Liver (tissue), 9 donors: ENCODE results near the gene PIK3R5. TPM values are rescaled to one million over a fixed set of nuclear protein-coding genes. Genes with fewer than 3 reads are reported as not detected.

Experiments
- DNase-seq: peaks from one replicate; pipeline ENCODE4 v3.0.0-alpha.2; 2017; ENCODE audit warnings: low spot score
- H3K27ac ChIP-seq, 2 donors: one replicate each; pipeline ENCODE4 v1.7.0; 2013; ENCODE audit warnings: inconsistent platforms in 2 of 2, low read length in 2 of 2, control low read depth in 1 of 2, low read depth in 1 of 2, mild to moderate bottlenecking in 1 of 2
- H3K27me3 ChIP-seq, 4 donors: one replicate each; pipeline versions ENCODE4 v1.6.1 to v1.7.0; 2013; ENCODE audit warnings: low read length in 3 of 4, inconsistent platforms in 1 of 4, mild to moderate bottlenecking in 1 of 4, moderate library complexity in 1 of 4; ENCODE audit not compliant: control insufficient read depth in 4 of 4, insufficient read depth in 4 of 4
- H3K36me3 ChIP-seq, 4 donors: one replicate each; pipeline versions ENCODE4 v1.6.1 to v1.7.0; 2013; ENCODE audit warnings: low read length in 3 of 4, mild to moderate bottlenecking in 3 of 4, low read depth in 1 of 4, moderate library complexity in 1 of 4; ENCODE audit not compliant: control insufficient read depth in 4 of 4, insufficient read depth in 3 of 4
- H3K4me1 ChIP-seq, 4 donors: one replicate each; pipeline versions ENCODE4 v1.6.1 to v1.7.0; 2013; ENCODE audit warnings: low read length in 3 of 4, mild to moderate bottlenecking in 3 of 4, moderate library complexity in 1 of 4; ENCODE audit not compliant: control insufficient read depth in 4 of 4, insufficient read depth in 4 of 4
- H3K4me3 ChIP-seq, 3 donors: one replicate each; pipeline versions ENCODE4 v1.6.1 to v1.7.0; 2013; ENCODE audit warnings: low read length in 3 of 3, control low read depth in 1 of 3, low read depth in 1 of 3, mild to moderate bottlenecking in 1 of 3
- H3K9ac ChIP-seq, 2 donors: one replicate each; pipeline ENCODE4 v1.7.0; 2013; ENCODE audit warnings: low read length in 2 of 2, mild to moderate bottlenecking in 2 of 2, moderate library complexity in 2 of 2, control low read depth in 1 of 2, low read depth in 1 of 2
- H3K9me3 ChIP-seq, 4 donors: one replicate each; pipeline versions ENCODE4 v1.6.1 to v1.7.0; 2013; ENCODE audit warnings: low read length in 3 of 4; ENCODE audit not compliant: control insufficient read depth in 4 of 4
- ATF3 ChIP-seq: IDR thresholded peaks from 2 replicates; pipeline ENCODE4 v1.6.1; 2016; ENCODE audit warnings: antibody characterized with exemption
- CTCF ChIP-seq: fragments of 150-350 bp; IDR thresholded peaks from 2 replicates; pipeline ENCODE4 v1.5.1; 2017; ENCODE audit warnings: improper control_type of control experiment, low read depth, low read length; ENCODE audit not compliant: missing input control
- FOXA1 ChIP-seq: IDR thresholded peaks from 2 replicates; pipeline ENCODE4 v1.6.1; 2016; ENCODE audit warnings: antibody characterized with exemption
- FOXA2 ChIP-seq: IDR thresholded peaks from 2 replicates; pipeline ENCODE4 v1.6.1; 2016; ENCODE audit warnings: antibody characterized with exemption
- HNF4A ChIP-seq, 2 donors: conservative IDR thresholded peaks; 2 replicates each; pipeline ENCODE4 v1.6.1; 2016; ENCODE audit warnings: antibody characterized with exemption in 2 of 2, mild to moderate bottlenecking in 2 of 2
- HNF4G ChIP-seq: IDR thresholded peaks from 2 replicates; pipeline ENCODE4 v1.6.1; 2016; ENCODE audit warnings: antibody characterized with exemption
- JUND ChIP-seq, 2 donors: IDR thresholded peaks; 2 replicates each; pipeline ENCODE4 v1.6.1; 2016; ENCODE audit warnings: antibody characterized with exemption in 2 of 2
- MAX ChIP-seq: IDR thresholded peaks from 2 replicates; pipeline ENCODE4 v1.6.1; 2016; ENCODE audit warnings: antibody characterized with exemption
- NR2F2 ChIP-seq: IDR thresholded peaks from 2 replicates; pipeline ENCODE4 v1.6.1; 2016; ENCODE audit warnings: antibody characterized with exemption
- RAD21 ChIP-seq, 2 donors: IDR thresholded peaks; 2 replicates each; pipeline ENCODE4 v1.6.1; 2016; ENCODE audit warnings: antibody characterized with exemption in 2 of 2, mild to moderate bottlenecking in 2 of 2
- REST ChIP-seq: IDR thresholded peaks from 2 replicates; pipeline ENCODE4 v1.6.1; 2016; ENCODE audit warnings: antibody characterized with exemption, mild to moderate bottlenecking
- RXRA ChIP-seq, 2 donors: IDR thresholded peaks; 2 replicates each; pipeline ENCODE4 v1.6.1; 2017 to 2018; ENCODE audit warnings: antibody characterized with exemption in 2 of 2, mild to moderate bottlenecking in 1 of 2
- SP1 ChIP-seq: IDR thresholded peaks from 2 replicates; pipeline ENCODE4 v1.6.1; 2018; ENCODE audit warnings: antibody characterized with exemption, mild to moderate bottlenecking
- TAF1 ChIP-seq: conservative IDR thresholded peaks from 2 replicates; pipeline ENCODE4 v1.6.1; 2016; ENCODE audit warnings: antibody characterized with exemption, mild to moderate bottlenecking
- YY1 ChIP-seq: IDR thresholded peaks from 2 replicates; pipeline ENCODE4 v1.6.1; 2016; ENCODE audit warnings: antibody characterized with exemption, mild to moderate bottlenecking
- ZBTB33 ChIP-seq: IDR thresholded peaks from 2 replicates; pipeline ENCODE4 v1.6.1; 2016; ENCODE audit warnings: antibody characterized with exemption
- WGBS: extraction: QIAGEN DNeasy Blood & Tissue Kit; methylation state at CpG from one replicate; pipeline ENCODE4 v1.1.7; 2013; 5-methylcytosine and 5-hydroxymethylcytosine counted together
- polyA plus RNA-seq, 2 donors: library from polyadenylated mRNA; stranded (reverse) in 1 of 2; unstranded in 1 of 2; fragments of 200-250 nt in 1 of 2; fragments of >200 nt in 1 of 2; fragmentation: Nextera tagmentation in 1 of 2; extraction: Ambion mirVana in 1 of 2; gene quantifications; one replicate each; pipeline versions ENCODE4 v1.2.1 to v1.2.3, GENCODE V29; 2013 to 2015
- total RNA-seq, 2 donors: library from RNA; depleted of rRNA; stranded (reverse); fragments of >200 nt; gene quantifications; one replicate each; pipeline ENCODE4 v1.2.3, GENCODE V29; 2014
- donor health status: healthy.
- donor health status: healthy.
- donor health status: healthy.
- donor health status: healthy.
- donor health status: healthy.

Gene PIK3R5
- total and polyA plus RNA-seq, 4 donors = 0.93 to 7.8 (median 2.6) TPM

- Histone ChIP-seq H3K36me3 (no peaks in the 10 kb centered on the region), H3K9me3 (no peaks in the 10 kb centered on the region), H3K9ac (no peak overlapping the region), H3K27me3 (no peaks in the 10 kb centered on the region), H3K4me1 (no peaks in the 10 kb centered on the region), H3K4me3 (no peak overlapping the region), H3K27ac (no peak overlapping the region)
- TF ChIP-seq FOXA2 = no peak
- no peak for TF ChIP-seq ZBTB33
- TF ChIP-seq FOXA1 = no peak
- TF ChIP-seq RXRA (IDR thresholded peaks at IDR 0.05) = no peak
- TF ChIP-seq CTCF = no peak
- WGBS = 93% methylated on average over 7 of the region's 7 CpGs
- no peak for DNase-seq
Measured at GRCh38 chr17:8995711-8996110, 30.2 kb upstream of the PIK3R5 start.

- Histone ChIP-seq H3K9ac (no peak overlapping the region), H3K4me1 (no peaks in the 10 kb centered on the region), H3K27me3 (no peaks in the 10 kb centered on the region), H3K27ac (no peak overlapping the region), H3K9me3 (no peaks in the 10 kb centered on the region), H3K36me3 (no peaks in the 10 kb centered on the region), H3K4me3 (no peak overlapping the region)
- peak; percentile 49 for DNase-seq
- no peak for TF ChIP-seq ATF3
- no peak for TF ChIP-seq YY1
- TF ChIP-seq JUND (IDR thresholded peaks at IDR 0.05) = no peak
- TF ChIP-seq HNF4A (conservative IDR thresholded peaks at IDR 0.05) = no peak
- TF ChIP-seq RXRA (IDR thresholded peaks at IDR 0.05) = no peak
- TF ChIP-seq HNF4G = no peak
- no peak for TF ChIP-seq NR2F2
- TF ChIP-seq ZBTB33 = no peak
- TF ChIP-seq SP1 = no peak
- no peak for TF ChIP-seq TAF1
- TF ChIP-seq CTCF = peak; percentile 94
- peak; percentile 90 to 94 for TF ChIP-seq RAD21 (IDR thresholded peaks at IDR 0.05)
- no peak for TF ChIP-seq MAX
- no peak for TF ChIP-seq REST
- WGBS = 26% methylated on average over 7 of the region's 7 CpGs
Measured at GRCh38 chr17:8994319-8994718, 28.8 kb upstream of the PIK3R5 start.
